HG03039 (cell line): ENCODE results near the gene CD300C.
"Not testable (repeated sequence)": the region's sequence is repeated elsewhere in the genome, so short reads cannot be mapped to it uniquely, and the experiment has no call there.

Experiments used
- ATAC-seq: cut with Tn5 transposase; IDR thresholded peaks from one replicate; pipeline ENCODE4 v1.9.1; 2021; ENCODE audit warnings: mild to moderate bottlenecking, moderate library complexity; ENCODE audit not compliant: unreplicated experiment

The CD300C gene

DNA sequence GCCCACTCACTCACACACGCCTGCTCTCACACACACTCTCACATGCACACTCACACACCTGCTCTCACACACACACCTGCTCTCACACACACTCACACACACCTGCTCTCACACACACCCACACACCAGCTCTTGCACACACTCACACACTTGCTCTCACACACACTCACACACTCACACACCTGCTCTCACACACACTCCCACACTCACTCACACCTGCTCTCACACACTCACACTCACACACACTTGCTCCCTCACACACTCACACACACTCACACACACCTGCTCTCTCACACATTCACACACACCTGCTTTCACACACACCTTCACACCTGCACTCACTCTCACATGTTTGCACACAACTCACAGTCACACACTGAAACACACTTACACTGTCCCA, 17.4 kb upstream of the CD300C start:
- no peak for ATAC-seq

- no peak for ATAC-seq
Measured at GRCh38 chr17:74561586-74561985, 15.7 kb upstream of the CD300C start.

- ATAC-seq = no peak
Measured at GRCh38 chr17:74558882-74559519, 13.1 kb upstream of the CD300C start.

- ATAC-seq = not testable (repeated sequence)
Measured at GRCh38 chr17:74558402-74558801, 12.5 kb upstream of the CD300C start.

- ATAC-seq = no peak
Measured at GRCh38 chr17:74555427-74555940, 9.6 kb upstream of the CD300C start.

DNA sequence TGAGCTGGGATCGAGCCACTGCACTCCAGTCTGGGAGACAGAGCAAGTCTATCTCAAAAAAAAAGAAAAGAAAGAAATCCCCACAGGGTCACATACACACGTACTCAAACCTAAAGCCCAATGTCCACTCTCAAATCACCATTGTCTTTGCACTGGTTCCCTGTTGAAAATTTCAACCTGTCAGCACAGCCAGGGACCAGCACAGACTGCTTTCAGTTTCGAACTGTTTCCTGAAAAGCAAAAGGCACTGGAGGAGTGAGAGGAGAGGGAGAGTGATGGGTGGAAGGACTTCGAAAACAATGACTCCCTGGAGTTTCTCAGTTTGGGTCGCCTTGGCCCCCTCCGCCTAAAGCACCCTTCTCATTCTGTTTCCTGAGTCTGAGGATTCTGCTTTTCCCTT, 9.0 kb upstream of the CD300C start:
- no peak for ATAC-seq

- ATAC-seq = no peak
Measured at GRCh38 chr17:74552037-74552436, 6.1 kb upstream of the CD300C start.

GRCh38 chr17:74550602-74551001, 4.7 kb upstream of the CD300C start:
- ATAC-seq = no peak

- ATAC-seq = no peak
Measured at GRCh38 chr17:74549343-74549742, 3.4 kb upstream of the CD300C start.

DNA sequence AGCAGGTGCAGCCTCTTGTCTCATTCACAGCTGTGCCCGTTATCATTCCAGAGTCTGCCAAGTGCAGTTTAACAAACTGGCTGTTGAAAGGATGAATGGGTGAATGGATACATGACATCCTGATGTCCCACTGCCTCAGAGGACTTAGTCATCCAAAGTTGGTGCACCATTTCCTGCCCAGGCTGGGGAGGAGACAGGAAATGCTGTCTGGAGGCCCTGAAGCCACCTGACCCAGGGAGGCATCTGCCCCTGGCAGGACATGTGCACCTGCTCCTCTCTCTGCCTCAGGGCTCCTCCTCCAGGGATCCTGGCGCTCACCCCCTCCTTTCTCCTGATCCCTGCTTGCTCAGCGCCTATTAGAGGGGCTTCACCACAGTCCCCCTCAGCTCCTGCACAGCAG, 1.8 kb upstream of the CD300C start:
- ATAC-seq = no peak

DNA sequence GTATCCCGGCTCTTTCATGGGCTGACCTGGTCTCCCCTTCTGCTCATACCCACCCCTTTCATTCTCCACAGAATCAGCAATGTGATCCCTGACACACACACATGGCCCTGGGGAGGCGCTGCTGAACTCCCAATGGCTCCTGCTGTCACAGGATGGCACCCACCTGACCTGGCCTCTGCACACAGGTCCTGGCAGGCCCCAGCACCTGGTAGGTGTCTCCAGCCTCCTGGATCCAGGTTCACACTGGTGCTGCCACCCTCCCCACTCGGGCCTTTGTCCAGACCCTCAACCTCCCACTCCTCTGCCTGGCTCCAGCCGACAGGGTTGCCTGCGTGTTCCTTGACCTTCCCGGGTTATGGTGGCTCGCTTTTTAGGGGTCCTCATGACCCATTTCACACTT, 1.3 kb upstream of the CD300C start:
- no peak for ATAC-seq

GRCh38 chr17:74546586-74546985, 671 bp upstream of the CD300C start:
- ATAC-seq = no peak

DNA sequence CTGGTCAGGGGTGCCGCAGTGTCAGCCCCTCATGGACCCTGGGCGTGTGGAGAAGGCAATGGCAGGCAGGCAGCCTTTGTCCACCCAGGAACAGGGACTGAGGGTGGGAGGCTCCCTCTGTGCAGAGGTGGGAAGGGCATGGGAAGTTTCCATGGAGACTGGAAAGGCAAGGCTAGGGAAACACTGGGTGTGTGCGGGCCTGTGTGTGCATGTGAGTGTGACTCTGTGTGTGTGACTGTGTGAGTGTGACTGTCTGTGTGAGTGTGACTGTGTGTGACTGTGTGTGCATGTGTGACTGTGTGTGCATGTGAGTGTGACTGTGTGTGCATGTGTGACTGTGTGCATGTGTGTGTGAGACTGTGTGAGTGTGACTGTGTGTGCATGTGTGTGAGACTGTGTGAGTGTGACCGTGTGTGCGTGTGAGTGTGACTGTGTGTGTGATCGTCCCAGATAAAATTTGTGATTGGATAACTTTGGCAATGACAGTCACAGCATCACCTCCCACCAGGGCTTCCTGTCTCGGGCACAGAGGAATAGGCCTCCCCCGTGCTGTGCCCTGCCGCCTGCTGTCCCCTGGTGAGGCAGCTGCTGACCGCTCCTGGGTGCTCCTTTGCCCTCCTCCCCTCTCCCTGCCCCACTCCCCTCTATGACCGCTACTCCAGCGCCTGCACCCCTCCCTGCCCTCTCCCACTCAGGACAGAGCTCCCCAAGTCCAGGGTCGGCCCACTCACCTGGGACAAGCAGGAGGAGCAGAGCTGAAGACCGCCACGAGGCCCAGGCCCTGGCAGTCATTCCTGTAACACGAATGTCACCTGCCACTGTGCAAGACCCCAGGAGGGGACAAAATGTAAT, 698 bp downstream of the CD300C start:
- ATAC-seq = no peak

DNA sequence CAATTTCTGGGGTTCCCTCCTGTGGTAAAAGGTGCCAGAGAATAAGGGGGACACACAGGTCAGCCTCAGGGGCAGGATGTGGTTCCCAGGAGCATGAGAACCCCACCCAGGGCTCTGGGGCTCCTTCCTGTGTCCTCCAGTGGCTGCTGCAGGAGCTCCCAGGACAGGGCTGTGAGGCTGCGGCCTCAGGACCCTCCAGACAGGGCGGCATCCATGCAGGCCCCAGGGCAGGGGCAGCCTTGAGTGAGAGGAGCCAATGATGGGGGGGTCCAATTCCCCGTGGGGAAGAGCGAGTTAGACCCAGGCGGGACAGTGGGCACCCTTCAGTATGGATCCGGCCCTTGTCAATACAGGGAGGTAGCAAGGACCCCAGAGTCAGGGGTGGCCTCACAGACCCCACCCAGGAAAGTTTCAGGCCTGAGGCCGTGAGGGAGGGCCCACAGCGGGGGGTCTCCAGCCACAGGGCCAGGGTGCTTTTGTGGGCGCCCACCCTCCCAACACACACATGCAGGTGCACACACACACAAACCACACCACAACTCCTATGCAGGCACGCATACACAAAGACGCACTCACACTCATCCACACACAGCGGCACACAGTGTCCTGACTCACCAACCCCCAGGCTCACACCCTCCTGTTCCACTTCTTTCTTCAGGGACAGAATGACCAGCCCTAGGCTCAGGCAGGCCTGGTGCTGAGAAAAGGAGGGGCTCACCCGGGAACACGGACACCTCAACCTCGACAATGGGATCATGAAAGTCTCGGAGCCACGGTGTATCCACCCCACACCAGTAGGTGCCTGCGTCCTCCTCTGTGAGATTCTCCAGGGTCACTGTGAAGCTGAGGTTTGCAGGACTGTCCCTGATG, 1.8 kb downstream of the CD300C start:
- no peak for ATAC-seq

DNA sequence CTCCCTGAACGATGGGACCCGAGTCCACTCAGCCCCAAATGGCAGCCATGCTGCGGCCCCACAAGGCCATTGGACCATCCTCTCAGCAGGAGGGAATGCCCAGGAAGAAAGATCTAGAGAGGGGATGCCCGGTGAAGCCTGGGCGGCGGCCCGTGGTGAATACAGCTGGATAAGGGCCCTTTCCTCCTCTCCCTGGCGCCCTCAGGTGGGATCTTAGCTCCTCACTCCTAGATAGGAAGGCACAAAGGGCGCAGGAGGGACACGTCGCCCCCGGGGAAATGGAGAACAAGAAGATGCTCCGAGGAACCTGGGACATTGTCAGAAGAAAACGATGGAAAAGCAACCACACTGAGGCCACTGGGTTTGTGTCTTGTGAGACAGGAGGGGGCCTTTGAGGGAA, 2.5 kb downstream of the CD300C start:
- no peak for ATAC-seq

- no peak for ATAC-seq
Measured at GRCh38 chr17:74542727-74543383, 3.1 kb downstream of the CD300C start.

GRCh38 chr17:74542166-74542565, 3.7 kb downstream of the CD300C start:
- no peak for ATAC-seq

DNA sequence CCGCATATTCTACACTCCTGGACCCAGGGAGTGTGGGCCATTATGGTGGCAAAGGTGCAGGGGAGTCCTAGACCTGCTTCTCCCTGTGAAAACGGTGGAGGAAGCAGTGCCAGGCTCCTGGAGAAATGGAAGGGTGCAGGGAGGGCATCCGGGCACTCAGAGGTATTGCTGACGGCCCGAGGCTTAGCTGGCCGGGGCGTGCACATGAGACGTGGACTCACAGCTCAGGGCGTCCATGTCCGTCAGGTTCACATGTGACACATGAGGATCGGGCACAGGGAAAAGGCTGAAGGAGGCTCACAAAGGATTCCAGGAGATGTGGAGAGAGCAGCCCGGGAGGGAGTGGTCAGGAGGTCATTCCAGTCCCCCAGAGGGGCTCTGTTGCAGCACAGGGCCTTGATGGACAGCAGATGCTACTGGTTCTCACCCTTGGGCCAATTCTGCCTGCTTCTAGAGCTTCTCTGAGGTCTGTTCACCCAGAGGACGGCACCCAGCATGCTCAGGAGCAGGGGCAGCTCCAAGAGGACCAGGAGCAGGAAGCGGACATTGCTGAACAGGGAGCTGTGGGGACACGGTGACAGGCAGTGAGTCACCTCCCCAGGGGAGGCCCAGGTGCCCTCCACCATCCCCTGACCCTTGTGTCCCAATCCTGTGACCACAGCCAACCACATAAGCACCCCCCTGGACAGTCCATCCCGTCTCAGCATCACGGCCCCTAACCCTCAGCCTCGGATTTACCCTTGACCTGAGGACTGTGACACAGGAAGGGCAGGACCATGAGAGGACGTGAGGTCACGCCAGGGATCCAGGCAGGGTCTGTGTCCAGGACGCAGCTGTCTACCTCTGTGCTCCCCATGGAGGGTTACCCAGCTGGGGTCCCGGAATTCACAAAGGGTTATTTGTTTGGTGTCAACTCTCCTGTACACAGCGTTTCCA, 4.5 kb downstream of the CD300C start:
- ATAC-seq = no peak

- ATAC-seq = no peak
Measured at GRCh38 chr17:74539281-74539820, 6.6 kb downstream of the CD300C start.
